ENCODE measurements around the gene TMEM184B.

TMEM184B gene

GRCh38 chr22:38272373-38273134 is at the start of gene TMEM184B:
Gene TMEM184B, minus strand, starts transcription at chr22:38273010. Its CDS starts 25,049 bp downstream, at chr22:38247961.
- DNase-seq: peak; percentile 64 to 87 (median 76)

DNA sequence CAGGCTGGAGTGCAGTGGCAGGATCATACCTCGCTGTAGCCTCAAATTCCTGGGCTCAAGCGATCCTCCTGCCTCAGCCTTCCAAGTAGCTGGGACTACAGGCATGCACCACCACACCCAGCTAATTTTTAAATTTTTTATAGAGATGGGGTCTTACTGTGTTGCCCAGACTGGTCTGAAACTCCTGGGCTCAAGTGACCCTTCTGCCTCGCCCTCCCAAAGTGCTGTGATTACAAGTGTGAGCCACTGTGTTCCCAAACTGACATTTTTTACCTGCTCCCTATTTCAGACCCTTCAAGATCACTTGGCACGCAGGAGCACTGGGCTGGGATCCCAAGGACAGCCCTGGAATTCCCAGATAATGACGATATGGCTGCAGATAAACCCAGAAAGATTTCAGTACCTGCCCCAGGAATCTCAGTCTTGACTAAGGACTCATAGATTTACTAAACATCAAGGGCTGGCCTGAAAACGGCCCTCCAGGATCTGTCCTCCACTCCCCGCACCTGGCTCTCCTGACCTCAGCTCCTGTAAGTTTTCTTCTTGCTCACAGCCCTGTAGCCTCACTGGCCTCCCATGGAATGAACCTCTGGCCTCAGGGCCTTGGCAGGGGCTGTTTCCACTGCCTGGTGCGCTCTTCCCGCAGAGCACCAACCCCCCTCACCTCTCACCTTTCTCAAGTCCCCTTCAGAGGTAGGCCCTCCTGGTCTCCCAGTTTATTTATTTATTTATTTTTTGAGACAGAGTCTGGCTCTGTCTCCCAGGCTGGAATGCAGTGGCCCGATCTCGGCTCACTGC is 48.0 kb upstream of the TMEM184B start:
- DNase-seq: no peak

- no peak for DNase-seq
Observed at GRCh38 chr22:38318792-38319773, 46.3 kb upstream of the TMEM184B start.

DNA sequence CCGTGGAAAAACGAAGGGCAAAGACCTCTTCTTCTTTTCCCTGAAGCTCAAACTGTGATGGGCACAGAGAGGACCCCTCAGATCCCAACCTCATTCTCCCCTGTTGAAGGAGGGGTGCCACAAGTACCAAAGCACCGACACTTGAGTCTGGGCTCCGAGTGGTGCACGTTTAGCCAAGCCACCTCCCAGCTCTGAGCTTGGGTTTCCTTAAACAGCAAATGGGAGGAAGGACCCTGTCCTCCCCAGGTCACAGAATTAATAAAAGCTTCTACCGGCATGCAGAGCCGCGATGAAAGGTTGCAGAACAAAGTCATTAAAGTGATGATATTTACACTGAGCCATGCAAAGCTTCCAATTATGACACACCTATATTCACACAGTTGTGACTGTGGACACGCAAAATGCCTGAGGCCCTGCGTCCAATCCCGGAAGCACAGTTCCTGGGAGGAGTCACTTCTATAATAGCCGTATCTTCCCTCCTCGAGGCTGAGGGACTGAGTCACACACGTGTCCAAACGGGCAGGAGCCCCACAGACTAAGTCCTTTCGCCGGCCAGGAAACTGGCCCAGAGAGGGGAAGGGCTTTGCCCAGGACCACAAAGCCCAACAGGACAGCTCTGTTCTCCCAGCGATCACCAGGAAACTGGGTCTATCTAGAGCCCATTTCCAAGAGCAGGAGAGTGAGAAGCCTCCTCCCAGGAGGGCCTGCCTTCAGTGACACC is 45.3 kb upstream of the TMEM184B start:
- DNase-seq: no peak

DNA sequence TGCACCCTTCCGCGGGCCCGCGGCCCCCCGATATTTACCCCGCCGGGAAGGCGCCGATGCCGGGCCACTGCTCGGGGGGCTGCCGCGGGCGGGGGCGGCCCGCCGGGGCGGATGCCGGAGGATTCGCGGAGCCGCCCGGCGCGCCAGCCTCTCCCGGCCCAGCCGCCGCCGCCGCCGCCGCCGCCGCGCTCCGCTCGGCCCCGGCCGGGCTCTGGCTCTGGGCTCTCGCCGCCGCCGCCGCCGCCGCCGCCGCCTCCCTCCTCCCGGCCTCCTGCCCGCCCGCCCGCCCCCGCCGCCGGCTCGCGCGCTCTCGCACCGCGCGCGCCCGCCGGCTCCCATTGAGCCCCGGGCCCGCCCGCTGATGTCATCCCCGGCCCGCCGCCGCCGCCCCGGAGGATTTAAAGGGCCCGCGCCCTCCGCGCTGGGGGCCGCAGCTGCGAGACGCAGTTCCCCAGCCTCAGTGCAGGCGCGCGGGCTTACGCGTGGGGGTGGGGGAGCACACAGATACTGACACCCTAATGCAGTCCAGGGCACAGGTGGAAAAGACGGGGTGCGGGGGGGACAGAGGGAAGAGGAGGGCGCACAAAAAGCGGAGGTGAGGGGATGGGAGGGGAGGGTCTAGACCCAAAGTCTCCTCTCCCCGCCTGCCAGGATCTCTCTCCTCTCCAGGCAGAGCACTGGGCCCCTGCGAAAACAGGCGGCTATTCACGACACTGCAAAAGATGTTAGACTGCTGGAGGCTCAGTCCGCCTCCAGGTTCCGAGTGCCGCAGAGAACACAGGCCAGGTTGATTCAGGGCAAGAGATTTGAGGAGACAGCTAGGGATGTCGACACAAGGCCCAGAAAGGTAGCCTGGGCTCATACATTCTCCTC is 44.5 kb upstream of the TMEM184B start, which contains the start of gene CSNK1E:
CSNK1E (minus strand) TSS at position 312 of the 873 bp plus-strand sequence. CDS start 3,276 bp downstream, outside the sequence.
- peak; percentile 57 to 73 (median 68) for DNase-seq

- peak; percentile 36 to 80 (median 60) for DNase-seq
Observed at GRCh38 chr22:38316364-38317121, 43.7 kb upstream of the TMEM184B start.

GRCh38 chr22:38315823-38316363 is 43.1 kb upstream of the TMEM184B start:
- peak in 3 of 6 experiments; percentile 29 to 60 (median 47) for DNase-seq

DNA sequence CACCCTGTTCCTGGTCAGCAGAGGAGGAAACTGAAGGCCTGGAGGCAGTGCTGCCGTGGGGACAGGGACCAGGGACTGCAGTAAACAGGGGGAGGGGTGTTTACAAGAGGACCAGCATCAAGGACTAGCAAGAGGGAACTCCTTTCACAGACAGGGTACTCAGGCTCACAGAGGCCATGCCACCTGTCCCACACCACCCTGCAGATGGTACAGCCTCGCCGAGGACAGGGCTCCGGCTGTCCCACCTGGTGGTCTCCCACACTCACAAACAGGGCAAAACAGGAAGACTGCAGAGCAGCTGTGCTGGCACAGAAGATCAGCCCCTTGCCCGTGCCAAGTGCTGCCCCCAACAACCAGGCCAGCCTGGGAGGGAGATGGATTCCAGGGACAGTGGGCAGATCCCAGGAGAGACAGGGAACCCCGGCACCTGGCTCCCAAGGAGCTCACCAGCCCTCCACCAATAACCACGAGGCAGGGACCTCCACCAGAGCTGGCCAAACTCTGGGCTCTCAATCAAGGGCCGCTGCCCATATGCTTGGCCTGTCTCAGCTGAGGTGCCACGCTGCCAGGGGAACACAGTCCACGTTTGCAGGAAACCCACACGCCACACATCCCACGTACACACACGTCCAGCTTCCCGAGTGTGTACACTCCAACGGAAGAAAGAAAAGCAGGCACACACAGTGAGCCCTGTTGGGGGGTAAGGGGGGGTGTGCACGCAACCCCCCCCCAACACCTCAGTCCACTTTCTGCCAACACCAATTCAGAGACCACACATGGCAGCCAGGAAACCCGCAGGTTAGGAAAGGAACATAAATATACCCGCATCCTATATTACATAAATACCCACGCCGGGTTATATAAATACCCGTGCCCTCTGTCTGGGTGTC is 42.4 kb upstream of the TMEM184B start:
- DNase-seq: peak in 4 of 6 experiments; percentile 25 to 48 (median 35)

- DNase-seq: peak in 2 of 6 experiments; percentile 19 to 36
Observed at GRCh38 chr22:38314051-38314932, 41.5 kb upstream of the TMEM184B start.

DNA sequence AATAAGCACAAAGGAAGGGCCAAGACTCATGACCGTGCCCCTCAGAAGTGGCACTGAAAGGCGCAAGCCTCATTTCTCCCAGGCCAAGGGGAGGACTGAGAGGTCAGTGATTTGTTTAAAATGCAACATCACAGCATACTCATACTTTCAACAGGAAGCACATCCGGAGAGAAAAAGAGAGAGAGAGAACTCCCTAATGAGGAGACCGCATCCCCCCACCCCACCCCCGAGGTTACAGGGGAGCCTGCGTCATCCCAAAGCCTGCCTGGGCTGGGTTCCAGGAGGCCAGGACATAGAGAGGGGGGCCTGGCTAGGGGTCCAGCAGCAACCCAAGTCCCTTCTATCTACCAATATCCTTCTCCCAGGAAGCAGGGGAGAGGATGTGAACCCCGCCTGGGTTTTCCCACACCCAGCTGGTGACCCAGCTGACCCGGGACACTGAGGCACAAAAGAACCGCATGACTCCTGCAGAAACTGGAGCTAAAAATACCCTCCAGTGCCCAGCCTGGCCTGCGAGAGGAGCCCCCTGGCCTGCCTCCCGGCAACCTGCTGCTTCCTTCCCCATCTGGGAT is 40.7 kb upstream of the TMEM184B start:
- DNase-seq: peak in 4 of 6 experiments; percentile 19 to 34 (median 27)

DNA sequence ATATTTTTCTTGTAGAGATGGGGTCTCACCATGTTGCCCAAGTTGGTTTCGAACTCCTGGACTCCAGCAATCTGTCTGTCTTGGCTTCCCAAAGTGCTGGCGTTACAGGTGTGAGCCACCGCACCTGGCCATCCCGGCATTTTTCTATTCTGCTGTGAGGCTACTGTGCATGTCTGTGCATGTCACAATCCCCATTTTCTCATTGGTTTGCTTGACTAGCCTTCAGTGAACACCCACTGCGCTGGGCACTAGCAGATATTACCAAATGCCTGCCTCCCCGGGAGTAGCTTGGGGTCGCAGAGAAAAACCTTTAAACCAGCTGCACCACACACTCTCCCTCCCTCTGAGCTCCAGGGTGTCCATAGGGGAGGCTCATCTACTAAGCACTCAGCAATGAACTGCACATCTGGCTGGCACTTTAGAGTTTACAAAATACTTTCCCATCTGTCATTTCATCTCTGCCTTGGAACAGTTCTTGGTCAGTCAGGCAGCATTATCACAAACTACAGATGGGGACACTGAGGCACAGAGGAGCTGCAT is 39.5 kb upstream of the TMEM184B start:
- DNase-seq: no peak

DNA sequence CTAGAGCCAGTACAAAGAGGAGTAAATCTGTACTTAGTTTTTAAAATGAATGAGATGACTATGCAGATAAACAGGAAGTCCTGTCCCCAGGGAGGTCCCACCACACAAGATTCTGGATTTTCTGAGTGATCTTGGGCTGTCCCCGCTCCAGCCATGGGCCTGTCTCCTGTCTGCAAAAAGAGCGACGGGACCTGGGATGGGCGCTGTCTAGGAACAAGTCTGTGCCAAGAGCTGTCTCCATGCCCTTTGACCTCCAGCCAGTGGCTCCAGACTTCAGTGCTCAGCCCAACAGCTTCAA is 38.5 kb upstream of the TMEM184B start:
- DNase-seq: no peak

- DNase-seq: no peak
Observed at GRCh38 chr22:38310518-38311322, 37.9 kb upstream of the TMEM184B start.

DNA sequence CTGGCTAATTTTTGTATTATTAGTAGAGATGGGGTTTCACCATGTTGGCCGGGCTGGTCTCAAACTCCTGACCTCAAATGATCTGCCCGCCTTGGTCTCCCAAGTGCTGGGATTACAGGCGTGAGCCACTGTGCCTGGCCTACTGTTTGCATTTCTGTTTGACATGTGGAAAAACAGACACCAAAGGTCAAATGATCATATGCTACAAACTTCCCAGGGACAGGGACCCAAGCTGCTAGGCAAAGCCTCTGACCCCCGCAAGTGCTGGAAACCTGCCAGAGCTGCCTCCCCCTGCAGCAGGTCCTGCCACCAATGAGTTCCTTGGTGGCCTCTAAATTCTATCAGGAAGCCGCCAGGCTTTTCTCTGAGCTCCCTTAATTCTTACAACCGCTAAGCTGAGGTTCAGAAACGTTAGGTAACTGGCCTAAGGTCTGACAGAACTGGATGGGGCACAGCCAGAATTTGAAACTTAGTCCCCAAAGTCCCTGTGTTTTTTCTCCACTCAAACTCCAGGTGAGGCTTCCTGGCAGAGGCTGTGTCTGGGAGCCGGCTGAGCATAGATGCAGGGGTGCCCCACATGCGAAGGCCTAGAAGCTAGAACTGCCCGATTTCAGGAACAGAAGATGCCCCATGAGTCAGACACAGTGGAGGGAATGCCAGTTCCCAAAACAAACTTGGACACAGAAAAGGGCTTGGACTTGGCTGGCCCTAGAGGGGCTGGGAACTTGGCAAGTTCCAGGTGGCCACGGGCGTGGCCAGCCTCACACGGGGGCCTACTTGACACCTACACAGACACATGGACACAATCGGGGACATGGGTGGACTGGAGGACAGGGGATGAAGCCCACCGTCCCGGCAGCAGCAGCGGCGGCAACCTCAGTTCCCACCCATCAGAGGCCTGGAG is 37.1 kb upstream of the TMEM184B start:
- no peak for DNase-seq
